Tibial nerve (tissue), 4 donors: ENCODE results near the gene CDC14B. TPM values are rescaled to one million over a fixed set of nuclear protein-coding genes. Genes with fewer than 3 reads are reported as not detected.
"Not testable (repeated sequence)": the region's sequence is repeated elsewhere in the genome, so short reads cannot be mapped to it uniquely, and the experiment has no call there.

Experiments
- DNase-seq, 2 donors: peaks; one replicate each; pipeline ENCODE4 v3.0.0-alpha.2; 2019; ENCODE audit warnings: low spot score in 2 of 2
- H3K27ac ChIP-seq, 4 donors: fragments of 200-600 bp; sonication (generic) in 3 of 4; one replicate each; pipeline ENCODE4 v1.5.1; 2017 to 2019; ENCODE audit warnings: mild to moderate bottlenecking in 1 of 4
- H3K27me3 ChIP-seq, 2 donors: fragments of 200-600 bp; sonication (generic) in 1 of 2; one replicate each; pipeline versions ENCODE4 v1.5.1 to v1.6.0; 2017 to 2019
- H3K36me3 ChIP-seq, 3 donors: fragments of 200-600 bp; sonication (generic); one replicate each; pipeline ENCODE4 v1.5.1; 2018 to 2019
- H3K4me1 ChIP-seq, 4 donors: fragments of 200-600 bp; sonication (generic) in 3 of 4; one replicate each; pipeline ENCODE4 v1.5.1; 2017 to 2019
- H3K4me3 ChIP-seq, 4 donors: fragments of 200-600 bp; sonication (generic) in 3 of 4; one replicate each; pipeline ENCODE4 v1.5.1; 2017 to 2019; ENCODE audit warnings: mild to moderate bottlenecking in 1 of 4, moderate library complexity in 1 of 4
- H3K9me3 ChIP-seq, 4 donors: fragments of 200-600 bp; sonication (generic) in 3 of 4; one replicate each; pipeline ENCODE4 v1.5.1; 2017 to 2019
- CTCF ChIP-seq, 5 experiments: fragments of 200-600 bp in 3 of 5; fragments of 450-650 bp in 2 of 5; sonication (generic) in 3 of 5; IDR thresholded peaks; one replicate each; pipeline ENCODE4 v1.5.1; 2016 to 2019; ENCODE audit warnings: antibody characterized with exemption in 5 of 5, mild to moderate bottlenecking in 3 of 5, moderate library complexity in 2 of 5
- EP300 ChIP-seq, 2 donors: sonication (generic); formaldehyde crosslinking; IDR thresholded peaks; one replicate each; pipeline ENCODE4 v1.6.1; 2017; ENCODE audit warnings: antibody characterized with exemption in 2 of 2, mild to moderate bottlenecking in 1 of 2
- POLR2A ChIP-seq, 2 donors: fragments of 450-650 bp; IDR thresholded peaks; one replicate each; pipeline ENCODE4 v1.6.1; 2017; ENCODE audit warnings: antibody characterized with exemption in 2 of 2, mild to moderate bottlenecking in 2 of 2, moderate library complexity in 2 of 2
- WGBS, 2 donors: methylation state at CpG; one replicate each; pipeline ENCODE4 v1.1.5; 2018; 5-methylcytosine and 5-hydroxymethylcytosine counted together
- total RNA-seq, 4 donors: library from RNA; depleted of rRNA; stranded (reverse); fragments of >200 nt; gene quantifications; one replicate each; pipeline ENCODE4 v1.1.0, GENCODE V29; 2016

Gene CDC14B
- total RNA-seq, 4 donors from 2014 or later, result 25.9 to 34.1 (median 27.6) TPM

- TF ChIP-seq POLR2A (IDR thresholded peaks at IDR 0.05) (no peak), EP300 (IDR thresholded peaks at IDR 0.05) (no peak), CTCF (IDR thresholded peaks at IDR 0.05) (no peak)
- no peaks in the 10 kb centered on the region for H3K9me3 ChIP-seq
- peak overlapping the region in 2 of 4 donors; percentile 87 to 90 for H3K27ac ChIP-seq
- DNase-seq, result no peak
- 77 to 83% methylated on average over 22 of the region's 22 CpGs for WGBS, 2 donors
- H3K4me3 ChIP-seq, result no peak overlapping the region
- H3K36me3 ChIP-seq, result no peaks in the 10 kb centered on the region
- no peaks in the 10 kb centered on the region for H3K27me3 ChIP-seq
- H3K4me1 ChIP-seq, result peaks cover 0 to 30% (median 2%) of the 10 kb centered on the region in 4 donors
These were observed 2.0 kb downstream of the CDC14B start for GRCh38 chr9:96617439-96618185.

DNA sequence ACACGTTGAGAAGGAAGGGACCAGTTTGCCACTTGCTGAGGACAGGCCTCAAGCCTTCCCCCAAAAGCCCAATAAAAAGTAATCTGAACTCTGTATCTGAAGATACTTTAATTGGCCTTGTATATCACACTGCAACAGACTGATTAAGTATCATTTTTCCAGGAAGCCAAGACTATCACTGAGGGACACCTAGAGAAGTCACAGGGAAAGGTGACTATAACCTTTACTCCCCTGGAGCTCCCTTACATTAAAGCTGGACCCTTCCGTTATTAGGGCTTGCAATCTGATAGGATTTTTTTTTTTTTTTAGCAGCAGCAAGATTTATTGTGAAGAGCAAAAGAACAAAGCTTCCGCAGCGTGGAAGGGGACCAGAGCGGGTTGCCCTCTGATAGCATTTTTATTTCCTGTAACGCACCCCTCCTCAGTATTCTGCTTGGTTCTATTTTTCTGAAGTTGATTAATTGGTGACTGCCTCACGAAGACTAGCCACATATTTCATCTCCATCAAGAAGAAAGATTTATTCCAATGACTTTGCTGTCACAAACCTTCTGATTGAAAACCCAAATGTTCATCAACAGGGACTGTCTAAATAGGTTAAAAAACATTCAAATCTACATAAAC lies 2.7 kb downstream of the CDC14B start:
- TF ChIP-seq CTCF (IDR thresholded peaks at IDR 0.05) (no peak), POLR2A (IDR thresholded peaks at IDR 0.05) (no peak), EP300 (IDR thresholded peaks at IDR 0.05) (no peak)
- no peaks in the 10 kb centered on the region for H3K27me3 ChIP-seq
- no peak for DNase-seq
- no peaks in the 10 kb centered on the region for H3K9me3 ChIP-seq
- peaks cover 0 to 37% (median 2%) of the 10 kb centered on the region in 4 donors for H3K4me1 ChIP-seq
- WGBS, 2 donors, result 86 to 88% methylated on average over 7 of the region's 7 CpGs
- no peaks in the 10 kb centered on the region for H3K36me3 ChIP-seq
- H3K4me3 ChIP-seq, result no peak overlapping the region
- no peak overlapping the region for H3K27ac ChIP-seq

- DNase-seq, result no peak
- Histone ChIP-seq H3K36me3 (no peaks in the 10 kb centered on the region), H3K27me3 (no peaks in the 10 kb centered on the region), H3K9me3 (no peaks in the 10 kb centered on the region), H3K4me3 (no peak overlapping the region), H3K27ac (no peak overlapping the region), H3K4me1 (peaks cover 0 to 42% (median 3%) of the 10 kb centered on the region in 4 donors)
- TF ChIP-seq EP300 (IDR thresholded peaks at IDR 0.05) (no peak), CTCF (IDR thresholded peaks at IDR 0.05) (no peak), POLR2A (IDR thresholded peaks at IDR 0.05) (no peak)
- 82 to 85% methylated on average over 6 of the region's 6 CpGs for WGBS, 2 donors
These were observed 4.2 kb downstream of the CDC14B start for GRCh38 chr9:96615411-96615810.

DNA sequence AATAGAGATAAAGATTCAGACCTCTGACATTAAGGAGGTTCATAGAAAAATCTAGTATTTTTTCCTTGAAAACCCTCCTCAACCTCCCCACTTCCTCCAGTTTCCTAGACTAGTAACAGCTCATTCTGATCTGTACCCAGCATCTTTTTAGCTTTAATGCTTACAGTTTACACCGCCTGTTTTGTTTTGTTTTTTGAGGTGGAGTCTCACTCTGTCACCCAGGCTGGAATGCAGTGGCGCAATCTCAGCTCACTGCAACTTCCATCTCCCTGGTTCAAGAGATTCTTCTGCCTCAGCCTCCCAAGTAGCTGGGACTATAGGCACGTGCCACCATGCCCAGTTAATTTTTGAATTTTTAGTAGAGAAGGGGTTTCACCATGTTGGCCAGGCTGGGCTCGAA lies 5.0 kb downstream of the CDC14B start:
- 90 to 92% methylated on average over 4 of the region's 4 CpGs for WGBS, 2 donors
- not testable (repeated sequence) for H3K27me3 ChIP-seq

GRCh38 chr9:96612966-96613589 lies 6.6 kb downstream of the CDC14B start:
- Histone ChIP-seq H3K36me3 (no peaks in the 10 kb centered on the region), H3K4me3 (no peak overlapping the region), H3K27me3 (no peaks in the 10 kb centered on the region), H3K4me1 (peaks cover 0 to 26% (median 1%) of the 10 kb centered on the region in 4 donors), H3K9me3 (no peaks in the 10 kb centered on the region), H3K27ac (peak overlapping the region in 1 of 4 donors; percentile 74)
- TF ChIP-seq POLR2A (IDR thresholded peaks at IDR 0.05), result no peak
- no peak for TF ChIP-seq CTCF (IDR thresholded peaks at IDR 0.05)
- no peak for TF ChIP-seq EP300 (IDR thresholded peaks at IDR 0.05)
- DNase-seq, result no peak
- WGBS, 2 donors, result 19 to 38% methylated on average over 1 of the region's 1 CpG

More for the DNA sequence above, 5.0 kb downstream of the CDC14B start:
- not testable (repeated sequence) for H3K4me3 ChIP-seq, DNase-seq, H3K9me3 ChIP-seq, H3K36me3 ChIP-seq
- H3K27ac ChIP-seq, result peak overlapping the region in 1 of 4 donors; percentile 13
- peaks cover 0 to 36% (median 3%) of the 10 kb centered on the region in 4 donors for H3K4me1 ChIP-seq
